ENCODE results near the gene MCC.

Gene MCC

DNA sequence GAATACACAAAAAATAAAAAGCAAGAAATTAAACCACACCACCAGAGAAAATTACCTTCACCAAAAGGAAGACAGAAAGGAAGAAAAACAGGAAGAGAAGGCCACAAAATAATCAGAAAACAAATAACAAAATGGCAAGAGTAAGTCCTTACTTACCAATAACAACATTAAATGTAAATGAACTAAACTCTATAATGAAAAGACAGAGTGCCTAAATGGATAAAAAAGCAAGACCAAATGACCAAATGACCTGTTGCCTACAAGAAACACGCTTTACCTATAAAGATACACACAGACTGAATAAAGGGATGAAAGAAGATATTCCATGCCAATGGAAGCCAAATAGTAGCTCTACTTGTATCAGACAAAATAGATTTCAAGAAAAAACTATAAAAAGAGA lies 140.7 kb downstream of the MCC start:
- TF ChIP-seq, protein P1, sequence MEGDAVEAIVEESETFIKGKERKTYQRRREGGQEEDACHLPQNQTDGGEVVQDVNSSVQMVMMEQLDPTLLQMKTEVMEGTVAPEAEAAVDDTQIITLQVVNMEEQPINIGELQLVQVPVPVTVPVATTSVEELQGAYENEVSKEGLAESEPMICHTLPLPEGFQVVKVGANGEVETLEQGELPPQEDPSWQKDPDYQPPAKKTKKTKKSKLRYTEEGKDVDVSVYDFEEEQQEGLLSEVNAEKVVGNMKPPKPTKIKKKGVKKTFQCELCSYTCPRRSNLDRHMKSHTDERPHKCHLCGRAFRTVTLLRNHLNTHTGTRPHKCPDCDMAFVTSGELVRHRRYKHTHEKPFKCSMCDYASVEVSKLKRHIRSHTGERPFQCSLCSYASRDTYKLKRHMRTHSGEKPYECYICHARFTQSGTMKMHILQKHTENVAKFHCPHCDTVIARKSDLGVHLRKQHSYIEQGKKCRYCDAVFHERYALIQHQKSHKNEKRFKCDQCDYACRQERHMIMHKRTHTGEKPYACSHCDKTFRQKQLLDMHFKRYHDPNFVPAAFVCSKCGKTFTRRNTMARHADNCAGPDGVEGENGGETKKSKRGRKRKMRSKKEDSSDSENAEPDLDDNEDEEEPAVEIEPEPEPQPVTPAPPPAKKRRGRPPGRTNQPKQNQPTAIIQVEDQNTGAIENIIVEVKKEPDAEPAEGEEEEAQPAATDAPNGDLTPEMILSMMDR (IDR thresholded peaks at IDR 0.05; ENCODE audit: low read depth, low read length): no peak
- Histone ChIP-seq H3K27me3 (ENCODE audit: insufficient read depth, low read depth, severe bottlenecking) (no peaks in the 10 kb centered on the region), H3K9me3 (ENCODE audit: severe bottlenecking) (no peaks in the 10 kb centered on the region), H3K36me3 (no peaks in the 10 kb centered on the region), H3K27ac (no peak overlapping the region), H3K4me3 (ENCODE audit: low read depth, low read length) (no peak overlapping the region)
- no peak for DNase-seq

DNA sequence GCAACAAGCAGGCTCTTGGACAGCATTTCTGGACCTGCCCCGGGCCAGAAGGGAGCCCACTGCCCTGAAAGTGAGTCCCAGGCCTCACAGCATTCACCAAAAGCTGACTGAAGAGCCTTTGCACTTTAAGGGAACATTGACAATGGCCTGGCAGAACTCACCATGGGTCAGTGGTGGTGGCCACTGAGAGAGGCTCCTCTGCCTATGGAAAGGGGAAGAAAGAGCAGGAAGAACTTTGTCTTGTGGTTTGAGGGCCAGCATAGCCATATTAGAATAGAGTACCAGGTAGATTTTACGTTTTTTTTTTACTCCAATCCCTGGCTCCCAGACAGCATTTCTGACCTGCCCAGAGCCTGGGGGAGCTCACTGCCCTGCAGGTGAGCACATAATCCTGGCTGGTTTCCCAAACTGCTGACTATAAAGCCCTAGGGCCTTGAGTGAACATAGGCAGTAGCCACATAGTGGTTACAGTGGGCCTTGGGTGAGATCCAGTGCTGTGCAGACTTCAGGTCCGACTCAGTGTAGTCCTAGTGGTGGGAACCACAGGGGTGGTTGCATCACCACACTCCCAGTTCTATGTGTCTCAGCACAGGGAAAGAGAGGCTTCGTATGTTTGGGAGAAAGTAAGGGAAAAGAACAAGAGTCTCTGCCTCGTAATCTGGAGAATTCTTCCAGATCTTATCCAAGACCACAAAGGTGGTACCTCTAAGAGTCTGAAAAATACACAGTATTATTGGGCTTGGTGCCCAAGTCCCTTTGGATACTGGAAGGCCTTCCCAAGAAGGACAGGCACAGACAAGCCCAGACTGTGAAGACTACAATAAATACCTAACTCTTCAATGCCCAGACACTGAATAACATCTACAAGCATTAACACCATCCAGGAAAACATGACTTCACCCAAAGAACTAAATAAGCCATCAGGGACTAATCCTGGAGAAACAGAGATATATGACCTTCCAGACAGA lies 143.0 kb downstream of the MCC start:
- DNase-seq: no peak
- Histone ChIP-seq H3K36me3 (no peaks in the 10 kb centered on the region), H3K27me3 (ENCODE audit: insufficient read depth, low read depth, severe bottlenecking) (no peaks in the 10 kb centered on the region), H3K9me3 (ENCODE audit: severe bottlenecking) (no peaks in the 10 kb centered on the region), H3K27ac (no peak overlapping the region), H3K4me3 (ENCODE audit: low read depth, low read length) (no peak overlapping the region)
- TF ChIP-seq, protein P1 (IDR thresholded peaks at IDR 0.05; ENCODE audit: low read depth, low read length): no peak

DNA sequence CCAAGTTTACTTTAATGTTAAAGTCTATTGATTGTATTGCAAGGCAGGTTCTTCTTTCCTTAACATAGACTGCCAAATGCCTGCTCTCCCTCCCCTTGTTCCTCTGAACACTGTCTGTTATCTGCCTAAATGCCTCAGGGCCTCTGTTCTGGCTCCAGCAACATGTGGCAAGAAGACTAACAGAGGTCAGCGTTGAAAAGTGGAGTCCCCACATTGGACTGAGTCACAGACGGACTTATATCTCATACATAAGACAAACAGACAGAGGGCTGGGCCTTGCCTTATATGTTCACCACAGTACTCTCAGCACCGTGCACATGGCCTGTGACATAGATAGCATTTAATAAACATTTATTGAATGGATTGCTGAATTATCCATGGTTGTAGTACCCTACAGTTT lies 144.9 kb downstream of the MCC start:
- Histone ChIP-seq H3K36me3 (no peaks in the 10 kb centered on the region), H3K4me3 (ENCODE audit: low read depth, low read length) (no peak overlapping the region), H3K27me3 (ENCODE audit: insufficient read depth, low read depth, severe bottlenecking) (no peaks in the 10 kb centered on the region), H3K27ac (no peak overlapping the region), H3K9me3 (ENCODE audit: severe bottlenecking) (no peaks in the 10 kb centered on the region)
- DNase-seq: no peak
- TF ChIP-seq, protein P1 (IDR thresholded peaks at IDR 0.05; ENCODE audit: low read depth, low read length): no peak

DNA sequence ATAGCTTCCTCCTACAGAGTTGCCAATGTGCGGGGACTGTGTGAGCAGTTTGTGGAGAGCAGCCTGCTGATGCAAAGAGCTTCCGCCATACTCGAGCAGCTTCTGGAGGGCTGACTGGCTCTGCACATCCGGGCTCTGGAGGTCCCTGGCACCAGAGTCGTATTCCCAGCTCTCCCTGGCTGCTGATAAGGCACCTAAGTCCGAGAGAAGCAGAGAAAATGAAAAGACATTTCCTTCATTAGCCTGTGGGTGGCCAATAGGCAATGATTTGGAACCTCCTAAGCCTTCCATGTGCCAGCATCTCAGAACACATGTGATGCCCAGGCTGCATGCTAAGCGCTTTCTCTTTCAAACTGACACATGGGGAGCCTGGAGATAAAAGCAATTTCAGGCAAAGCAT lies 147.7 kb downstream of the MCC start:
- Histone ChIP-seq H3K27ac (no peak overlapping the region), H3K9me3 (ENCODE audit: severe bottlenecking) (no peaks in the 10 kb centered on the region)
- TF ChIP-seq, protein P1 (IDR thresholded peaks at IDR 0.05; ENCODE audit: low read depth, low read length): 0 out of 2 replicates have a peak, but pooled peaks have one; percentile 31

DNA sequence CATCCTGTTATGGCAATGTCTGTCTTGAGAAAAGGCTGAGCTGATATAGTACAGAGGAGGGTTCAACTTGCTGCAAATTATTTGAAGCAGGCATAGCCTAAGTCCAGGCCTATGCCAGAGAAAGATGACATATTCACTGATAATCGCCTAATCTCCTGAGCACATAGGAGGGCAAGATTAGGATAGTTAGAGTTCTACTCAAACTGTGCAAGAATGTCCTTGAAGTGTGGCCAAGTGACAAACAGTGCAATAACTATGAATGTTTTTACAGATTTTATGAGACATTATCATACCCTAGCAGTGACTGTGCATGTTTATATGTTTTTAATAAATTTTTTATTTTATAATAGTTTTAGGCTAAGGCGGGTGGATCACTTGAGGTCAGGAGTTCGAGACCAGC lies 149.6 kb downstream of the MCC start:
- Histone ChIP-seq H3K4me3 (ENCODE audit: low read depth, low read length) (no peak overlapping the region), H3K27me3 (ENCODE audit: insufficient read depth, low read depth, severe bottlenecking) (no peaks in the 10 kb centered on the region), H3K27ac (no peak overlapping the region), H3K36me3 (no peaks in the 10 kb centered on the region), H3K9me3 (ENCODE audit: severe bottlenecking) (no peaks in the 10 kb centered on the region)
- TF ChIP-seq, protein P1 (IDR thresholded peaks at IDR 0.05; ENCODE audit: low read depth, low read length): no peak
- no peak for DNase-seq

More for the DNA sequence above, 147.7 kb downstream of the MCC start:
- DNase-seq: no peak
- Histone ChIP-seq H3K4me3 (ENCODE audit: low read depth, low read length) (no peak overlapping the region), H3K36me3 (no peaks in the 10 kb centered on the region), H3K27me3 (ENCODE audit: insufficient read depth, low read depth, severe bottlenecking) (no peaks in the 10 kb centered on the region)
